Keratinocyte (primary cell): ENCODE results near the gene ACTN2. TPM values are rescaled to one million over a fixed set of nuclear protein-coding genes. Genes with fewer than 3 reads are reported as not detected.

Experiments used
- DNase-seq: peaks from one replicate; pipeline ENCODE4 v3.0.0-alpha.2; 2011; ENCODE audit warnings: low read depth, missing footprints, low spot score
- FAIRE-seq: peaks from 2 replicates; lab custom pipeline; 2011; peaks lifted over from hg19 to GRCh38; lab: Jason Lieb, UNC
- H2AFZ ChIP-seq: 2 replicates; pipeline ENCODE4 v1.6.0; 2012; ENCODE audit warnings: low read length, control low read depth, inconsistent platforms; ENCODE audit not compliant: control insufficient read depth
- H3K27ac ChIP-seq: 2 replicates; pipeline ENCODE4 v1.5.1; 2011; ENCODE audit warnings: low read length; ENCODE audit not compliant: control insufficient read depth, insufficient read depth
- H3K27me3 ChIP-seq: 3 replicates; pipeline ENCODE4 v1.6.0; 2011; ENCODE audit warnings: low read length; ENCODE audit not compliant: control insufficient read depth, insufficient read depth; ENCODE audit errors: extremely low read depth
- H3K36me3 ChIP-seq, 2 experiments: 2 replicates in 1 of 2; 3 replicates in 1 of 2; pipeline ENCODE4 v1.5.1; 2011; ENCODE audit warnings: low read length in 2 of 2, mild to moderate bottlenecking in 1 of 2; ENCODE audit not compliant: control insufficient read depth in 2 of 2, insufficient read depth in 2 of 2; ENCODE audit errors: extremely low read depth in 1 of 2
- H3K4me1 ChIP-seq: 3 replicates; pipeline ENCODE4 v1.5.1; 2011; ENCODE audit warnings: low read length; ENCODE audit not compliant: control insufficient read depth, insufficient read depth; ENCODE audit errors: extremely low read depth
- H3K4me2 ChIP-seq: 3 replicates; pipeline ENCODE4 v1.6.0; 2011; ENCODE audit warnings: low read depth, low read length; ENCODE audit not compliant: control insufficient read depth, insufficient read depth; ENCODE audit errors: extremely low read depth
- H3K4me3 ChIP-seq, 3 experiments: fragments of 200-600 bp in 1 of 3; sonication (generic) in 1 of 3; 2 replicates in 2 of 3; 3 replicates in 1 of 3; pipeline ENCODE4 v1.5.1; 2011 to 2016; ENCODE audit warnings: low read length in 3 of 3, mild to moderate bottlenecking in 3 of 3, control low read depth in 2 of 3, inconsistent platforms in 1 of 3, low read depth in 1 of 3, mixed read lengths in 1 of 3, mixed run types in 1 of 3, moderate library complexity in 1 of 3; ENCODE audit not compliant: control insufficient read depth in 2 of 3, insufficient read depth in 2 of 3; ENCODE audit errors: extremely low read depth in 1 of 3
- H3K79me2 ChIP-seq: 2 replicates; pipeline ENCODE4 v1.6.0; 2012; ENCODE audit warnings: low read length; ENCODE audit not compliant: control insufficient read depth, insufficient read depth
- H3K9ac ChIP-seq: 3 replicates; pipeline ENCODE4 v1.6.0; 2011; ENCODE audit warnings: low read length; ENCODE audit not compliant: control insufficient read depth, insufficient read depth; ENCODE audit errors: extremely low read depth
- H3K9me1 ChIP-seq: 3 replicates; pipeline ENCODE4 v1.6.0; 2011; ENCODE audit warnings: low read length; ENCODE audit not compliant: control insufficient read depth, insufficient read depth; ENCODE audit errors: extremely low read depth
- H3K9me3 ChIP-seq: 2 replicates; pipeline ENCODE4 v1.5.1; 2012; ENCODE audit warnings: low read depth, low read length; ENCODE audit not compliant: control insufficient read depth
- H4K20me1 ChIP-seq: 3 replicates; pipeline ENCODE4 v1.6.0; 2011; ENCODE audit warnings: low read length; ENCODE audit not compliant: control insufficient read depth, insufficient read depth; ENCODE audit errors: extremely low read depth
- EZH2 ChIP-seq: IDR thresholded peaks from one replicate; pipeline ENCODE4 v1.6.1; 2012; ENCODE audit warnings: inconsistent platforms, mild to moderate bottlenecking, low read length, moderate library complexity
- dilution Hi-C: fragments of 300-500 bp; cut with MboI; formaldehyde crosslinking; loops from one replicate; pipeline ENCODE4 v1.7.0; 2020; ENCODE audit warnings: low sequenced_read_pairs; ENCODE audit not compliant: extremely low pct_ligation_motif_present
- polyA plus RNA-seq, 5 experiments: library from polyadenylated mRNA; depleted of rRNA in 3 of 5; stranded (reverse) in 3 of 5; stranded (forward) in 1 of 5; unstranded in 1 of 5; fragments of >200 nt; gene quantifications; 1 replicate in 1 of 5; 2 replicates in 3 of 5; 3 replicates in 1 of 5; pipeline versions ENCODE4 v1.2.1 to v1.2.3, GENCODE V29; 2011 to 2012; ENCODE audit warnings: missing spikeins in 2 of 5, low read depth in 1 of 5, low replicate concordance in 1 of 5
- TF ChIP-seq, protein P1 (sequence below), 3 experiments: IDR thresholded peaks in 1 of 3; conservative IDR thresholded peaks in 1 of 3; optimal IDR thresholded peaks in 1 of 3; 2 replicates in 2 of 3; 3 replicates in 1 of 3; pipeline versions ENCODE3 to v1.5.1; 2011; ENCODE audit warnings: low read length in 3 of 3, mild to moderate bottlenecking in 3 of 3, moderate library complexity in 2 of 3, control low read depth in 1 of 3, inconsistent platforms in 1 of 3; ENCODE audit not compliant: insufficient read depth in 2 of 3; ENCODE audit errors: extremely low read depth in 1 of 3

ACTN2 gene
- polyA plus RNA-seq, 1 donor (not counting 4 experiments of a cell fraction or from before 2014, with no cell fraction given) = not detected

GRCh38 chr1:236767276-236767675 lies 81.0 kb downstream of the ACTN2 start:
- H3K9me3 ChIP-seq = no peaks in the 10 kb centered on the region
- no peak overlapping the region for H3K4me3 ChIP-seq
- no peak overlapping the region for H3K27ac ChIP-seq
- H3K36me3 ChIP-seq = no peaks in the 10 kb centered on the region
- H3K27me3 ChIP-seq = no peaks in the 10 kb centered on the region
- TF ChIP-seq, protein P1, sequence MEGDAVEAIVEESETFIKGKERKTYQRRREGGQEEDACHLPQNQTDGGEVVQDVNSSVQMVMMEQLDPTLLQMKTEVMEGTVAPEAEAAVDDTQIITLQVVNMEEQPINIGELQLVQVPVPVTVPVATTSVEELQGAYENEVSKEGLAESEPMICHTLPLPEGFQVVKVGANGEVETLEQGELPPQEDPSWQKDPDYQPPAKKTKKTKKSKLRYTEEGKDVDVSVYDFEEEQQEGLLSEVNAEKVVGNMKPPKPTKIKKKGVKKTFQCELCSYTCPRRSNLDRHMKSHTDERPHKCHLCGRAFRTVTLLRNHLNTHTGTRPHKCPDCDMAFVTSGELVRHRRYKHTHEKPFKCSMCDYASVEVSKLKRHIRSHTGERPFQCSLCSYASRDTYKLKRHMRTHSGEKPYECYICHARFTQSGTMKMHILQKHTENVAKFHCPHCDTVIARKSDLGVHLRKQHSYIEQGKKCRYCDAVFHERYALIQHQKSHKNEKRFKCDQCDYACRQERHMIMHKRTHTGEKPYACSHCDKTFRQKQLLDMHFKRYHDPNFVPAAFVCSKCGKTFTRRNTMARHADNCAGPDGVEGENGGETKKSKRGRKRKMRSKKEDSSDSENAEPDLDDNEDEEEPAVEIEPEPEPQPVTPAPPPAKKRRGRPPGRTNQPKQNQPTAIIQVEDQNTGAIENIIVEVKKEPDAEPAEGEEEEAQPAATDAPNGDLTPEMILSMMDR (optimal IDR thresholded peaks at IDR 0.05 in 1 of 3, IDR thresholded peaks at IDR 0.05 in 1 of 3, conservative IDR thresholded peaks at IDR 0.05 in 1 of 3; ENCODE audit: extremely low read depth in 1 of 3, insufficient read depth in 2 of 3, low read length in 3 of 3) = no peak
- TF ChIP-seq EZH2 = no peak
- H3K4me1 ChIP-seq = no peaks in the 10 kb centered on the region
- no peaks in the 10 kb centered on the region for H3K79me2 ChIP-seq
- no peak overlapping the region for H3K4me2 ChIP-seq
- FAIRE-seq (no peak), DNase-seq (no peak)
- no peaks in the 10 kb centered on the region for H4K20me1 ChIP-seq
- dilution Hi-C loops = no loop called here
- H3K9me1 ChIP-seq = no peaks in the 10 kb centered on the region
- no peak overlapping the region for H3K9ac ChIP-seq
- H2AFZ ChIP-seq = no peak overlapping the region

DNA sequence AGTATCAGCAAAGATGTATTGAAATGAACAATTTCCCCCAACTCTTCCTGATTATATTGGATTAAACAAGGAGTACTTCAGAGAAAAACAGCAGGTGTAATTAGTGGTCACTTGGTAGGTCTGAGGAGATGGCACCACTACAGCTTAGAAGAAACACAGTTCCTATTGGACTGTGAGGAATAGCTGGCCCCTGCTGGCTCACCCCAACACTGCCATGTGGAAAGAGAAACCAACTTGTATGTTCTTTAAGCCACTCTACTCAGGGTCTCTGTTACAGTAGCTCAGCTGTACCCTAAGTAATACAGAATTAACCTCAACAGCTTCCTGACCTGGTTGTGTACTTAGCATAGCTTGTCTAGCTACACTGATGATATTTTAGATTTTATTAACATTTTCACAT lies 82.3 kb downstream of the ACTN2 start:
- Histone ChIP-seq H3K4me2 (no peak overlapping the region), H3K36me3 (no peaks in the 10 kb centered on the region), H3K4me3 (no peak overlapping the region), H2AFZ (no peak overlapping the region), H3K4me1 (no peaks in the 10 kb centered on the region), H3K9me3 (no peaks in the 10 kb centered on the region), H3K9ac (no peak overlapping the region), H3K27me3 (no peaks in the 10 kb centered on the region), H4K20me1 (no peaks in the 10 kb centered on the region), H3K9me1 (no peaks in the 10 kb centered on the region), H3K27ac (no peak overlapping the region), H3K79me2 (no peaks in the 10 kb centered on the region)
- dilution Hi-C loops = no loop called here
- no peak for TF ChIP-seq EZH2
- TF ChIP-seq, protein P1 (optimal IDR thresholded peaks at IDR 0.05 in 1 of 3, IDR thresholded peaks at IDR 0.05 in 1 of 3, conservative IDR thresholded peaks at IDR 0.05 in 1 of 3; ENCODE audit: extremely low read depth in 1 of 3, insufficient read depth in 2 of 3, low read length in 3 of 3) = no peak
- DNase-seq = no peak
- FAIRE-seq = no peak
